GM21717 (cell line): Measurements from ENCODE around the gene IL20.
A peak's percentile ranks its signal among the peaks of the same experiment; 100 is the strongest.

ENCODE experiments used
- ATAC-seq: cut with Tn5 transposase; IDR thresholded peaks from one replicate; pipeline ENCODE4 v1.9.1; 2021; ENCODE audit warnings: mild to moderate bottlenecking, moderate library complexity; ENCODE audit not compliant: unreplicated experiment

The IL20 gene, protein sequence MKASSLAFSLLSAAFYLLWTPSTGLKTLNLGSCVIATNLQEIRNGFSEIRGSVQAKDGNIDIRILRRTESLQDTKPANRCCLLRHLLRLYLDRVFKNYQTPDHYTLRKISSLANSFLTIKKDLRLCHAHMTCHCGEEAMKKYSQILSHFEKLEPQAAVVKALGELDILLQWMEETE

DNA sequence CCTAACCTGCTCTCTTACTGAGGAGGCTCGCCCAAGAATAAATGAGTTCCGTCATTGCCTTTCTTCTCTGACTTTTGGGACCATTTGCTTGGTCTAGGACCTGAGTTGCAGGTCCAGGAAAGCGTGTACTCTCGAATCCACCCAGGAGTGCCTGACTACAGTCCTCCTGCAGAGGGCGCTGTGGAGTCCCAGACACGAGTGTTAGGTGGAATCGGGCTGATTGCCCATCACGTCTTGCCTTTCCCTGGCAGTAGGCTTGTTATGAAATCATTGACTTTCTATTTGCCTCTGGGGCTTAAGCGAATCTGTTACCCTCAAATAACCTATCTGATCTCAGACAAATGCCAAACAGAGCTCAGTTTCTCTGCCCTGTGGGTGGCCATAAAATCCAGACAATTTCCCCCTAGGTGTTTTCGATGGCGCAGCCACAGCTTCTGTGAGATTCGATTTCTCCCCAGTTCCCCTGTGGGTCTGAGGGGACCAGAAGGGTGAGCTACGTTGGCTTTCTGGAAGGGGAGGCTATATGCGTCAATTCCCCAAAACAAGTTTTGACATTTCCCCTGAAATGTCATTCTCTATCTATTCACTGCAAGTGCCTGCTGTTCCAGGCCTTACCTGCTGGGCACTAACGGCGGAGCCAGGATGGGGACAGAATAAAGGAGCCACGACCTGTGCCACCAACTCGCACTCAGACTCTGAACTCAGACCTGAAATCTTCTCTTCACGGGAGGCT, at the start of gene IL20:
Gene IL20 (plus strand): TSS at position 685 of the 733 bp plus-strand sequence. CDS start 230 bp downstream, outside the sequence.
- no peak for ATAC-seq

DNA sequence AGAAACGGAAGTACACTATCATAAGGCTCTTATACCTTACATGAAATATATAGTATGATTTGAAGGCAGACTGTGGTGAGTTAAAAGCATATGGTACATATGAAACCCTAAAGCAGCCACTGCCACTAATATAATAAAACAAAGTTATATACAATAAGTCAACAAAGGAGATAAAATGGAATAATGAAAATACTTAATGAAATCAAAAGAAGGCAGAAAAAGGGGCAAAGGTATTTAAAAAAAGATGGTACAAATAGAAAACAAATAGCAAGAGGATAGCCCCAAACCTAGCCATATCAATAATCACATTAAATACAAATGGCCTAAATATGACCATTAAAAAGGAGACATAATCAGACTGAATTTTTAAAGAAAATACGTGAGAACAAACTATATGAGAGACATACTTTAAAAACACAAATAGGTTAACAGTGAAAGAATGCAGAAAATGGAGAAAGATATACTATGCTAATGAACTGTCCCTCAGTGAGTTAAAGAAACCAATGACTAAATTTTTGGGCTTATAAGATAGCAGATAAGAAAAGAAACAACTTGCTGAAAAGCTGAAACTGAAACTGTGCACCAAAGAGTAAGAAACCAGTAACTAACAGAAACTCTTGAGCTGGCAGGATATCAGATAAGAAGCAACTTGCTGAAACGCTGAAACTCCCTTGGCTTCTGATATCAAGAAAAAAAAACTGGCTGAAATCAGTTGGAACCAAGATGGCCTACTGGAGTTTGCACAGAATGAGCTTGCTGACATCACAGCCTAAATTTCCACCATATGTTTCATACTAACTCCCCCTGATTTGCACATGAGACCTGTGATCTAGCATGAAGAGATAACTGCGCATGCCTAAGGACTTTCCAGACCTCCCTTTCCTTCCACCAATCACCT, 48.8 kb upstream of the IL20 start:
- peak; percentile 59 for ATAC-seq

DNA sequence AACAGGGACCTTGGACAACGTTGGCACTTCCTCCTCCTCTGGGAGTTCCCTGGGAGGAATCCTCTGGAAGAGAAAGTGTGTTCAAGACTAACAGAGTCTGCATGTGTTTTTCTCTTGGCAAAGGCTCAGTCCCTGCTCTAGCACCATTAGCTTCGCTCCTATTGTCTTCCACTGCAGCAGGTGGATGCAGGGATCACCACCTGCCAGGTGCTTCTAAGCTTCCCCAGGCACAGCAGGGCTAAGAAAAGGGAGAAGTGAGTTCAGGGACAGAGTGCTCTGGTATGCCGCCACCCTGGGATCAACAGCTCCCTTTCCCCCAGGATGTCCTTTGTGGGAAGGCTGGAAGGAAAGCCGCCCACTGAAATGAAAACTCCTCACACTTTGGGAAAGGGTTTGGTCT, 43.9 kb upstream of the IL20 start:
- no peak for ATAC-seq

GRCh38 chr1:206823727-206824126, 41.7 kb upstream of the IL20 start:
- ATAC-seq: no peak

DNA sequence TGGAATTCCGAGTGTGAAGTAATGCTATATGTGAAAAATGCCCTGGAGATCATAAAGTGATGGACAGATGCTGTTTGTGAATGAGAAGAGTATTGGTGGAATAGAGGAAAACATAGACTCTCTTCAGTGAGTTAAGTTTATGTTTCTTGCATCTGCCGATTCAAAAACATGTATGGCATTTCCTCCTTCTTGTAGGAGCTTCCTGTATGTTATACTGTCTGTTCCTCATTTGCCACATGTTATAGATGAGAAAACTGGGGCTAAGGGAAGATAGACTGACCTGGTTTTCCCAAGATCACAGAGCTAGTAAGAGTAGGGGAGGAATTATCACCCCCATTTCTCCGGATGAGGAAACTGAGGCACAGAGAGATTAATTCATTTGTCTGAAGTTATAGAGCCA, 41.1 kb upstream of the IL20 start:
- no peak for ATAC-seq

- no peak for ATAC-seq
These were observed 39.0 kb upstream of the IL20 start for GRCh38 chr1:206826394-206826793.

DNA sequence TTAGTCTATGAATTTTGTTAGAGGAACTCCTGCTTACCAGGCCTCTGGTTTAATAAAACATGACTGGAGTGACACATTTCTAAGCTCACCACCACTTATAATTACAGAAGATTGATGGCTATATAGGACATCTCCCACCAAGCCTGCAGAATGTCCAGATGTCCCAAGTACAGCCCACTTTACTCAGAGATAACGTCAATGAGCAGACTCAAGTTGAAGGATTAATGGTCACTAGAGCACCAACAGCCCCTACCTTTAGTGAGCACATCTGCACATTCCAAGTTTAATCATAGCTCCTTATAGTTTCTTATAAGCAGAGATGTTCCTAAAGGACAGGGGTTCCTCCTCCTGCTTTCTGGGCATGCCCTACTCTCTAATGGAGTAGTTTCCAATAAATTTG, 37.4 kb upstream of the IL20 start:
- no peak for ATAC-seq

GRCh38 chr1:206828765-206829164, 36.7 kb upstream of the IL20 start:
- ATAC-seq: no peak

DNA sequence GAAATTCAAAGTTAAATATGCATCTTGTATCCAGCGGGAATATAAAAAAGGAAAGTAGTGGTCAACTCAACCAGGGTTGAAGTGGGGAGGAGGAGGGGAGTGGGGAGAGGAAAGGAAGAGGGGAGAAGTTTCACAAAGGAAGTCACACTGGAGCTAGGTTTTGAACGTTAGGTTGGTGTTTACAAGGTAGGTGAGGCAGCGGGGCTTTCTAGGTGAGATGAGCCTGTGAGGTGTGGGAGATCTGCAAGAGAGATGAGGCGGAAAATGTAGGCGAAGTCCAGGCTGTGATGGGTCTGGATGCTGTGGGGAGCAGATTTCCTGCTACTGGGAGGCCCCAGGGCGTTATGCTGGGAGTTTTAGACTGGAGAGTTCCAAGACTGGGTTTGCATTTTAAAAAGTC, 36.1 kb upstream of the IL20 start:
- no peak for ATAC-seq

DNA sequence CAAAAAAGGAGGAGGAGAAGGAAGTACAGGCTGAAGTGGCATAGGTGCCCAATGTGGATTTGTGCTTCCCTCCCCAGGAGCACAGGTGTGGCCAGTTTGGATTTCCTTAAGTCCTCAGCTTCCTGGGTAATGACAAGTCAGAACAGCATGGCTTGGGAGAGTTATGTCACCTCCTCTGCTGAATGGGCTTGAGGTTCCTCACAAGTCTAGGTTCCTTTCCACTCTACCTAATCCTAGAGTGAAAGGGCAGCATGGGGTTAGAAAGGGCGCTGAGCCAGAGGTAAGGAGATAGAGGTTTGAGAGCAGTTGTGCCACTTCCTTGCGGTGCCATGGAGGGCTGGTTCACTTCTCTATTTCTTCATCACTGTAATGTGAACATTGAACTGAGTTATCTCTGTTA, 35.5 kb upstream of the IL20 start:
- ATAC-seq: no peak

DNA sequence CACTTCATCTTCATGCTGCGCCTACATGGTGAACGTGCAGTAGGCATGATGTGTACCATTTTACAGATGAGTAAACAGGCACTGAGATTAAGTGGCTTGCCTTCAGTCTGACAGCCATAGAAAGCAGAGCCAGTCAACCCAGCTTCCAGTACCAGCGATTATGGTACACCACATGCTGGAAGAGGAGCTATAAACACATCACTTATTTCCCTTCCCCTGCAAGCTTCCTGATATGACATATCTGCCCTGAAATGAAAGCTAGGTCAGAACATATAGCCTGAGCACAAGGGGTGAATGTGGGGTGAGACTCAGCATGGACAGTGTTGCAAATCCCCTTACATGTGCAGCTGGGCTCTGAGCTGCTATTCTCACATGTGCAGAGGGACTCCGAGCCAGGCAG, 33.8 kb upstream of the IL20 start:
- ATAC-seq: no peak

DNA sequence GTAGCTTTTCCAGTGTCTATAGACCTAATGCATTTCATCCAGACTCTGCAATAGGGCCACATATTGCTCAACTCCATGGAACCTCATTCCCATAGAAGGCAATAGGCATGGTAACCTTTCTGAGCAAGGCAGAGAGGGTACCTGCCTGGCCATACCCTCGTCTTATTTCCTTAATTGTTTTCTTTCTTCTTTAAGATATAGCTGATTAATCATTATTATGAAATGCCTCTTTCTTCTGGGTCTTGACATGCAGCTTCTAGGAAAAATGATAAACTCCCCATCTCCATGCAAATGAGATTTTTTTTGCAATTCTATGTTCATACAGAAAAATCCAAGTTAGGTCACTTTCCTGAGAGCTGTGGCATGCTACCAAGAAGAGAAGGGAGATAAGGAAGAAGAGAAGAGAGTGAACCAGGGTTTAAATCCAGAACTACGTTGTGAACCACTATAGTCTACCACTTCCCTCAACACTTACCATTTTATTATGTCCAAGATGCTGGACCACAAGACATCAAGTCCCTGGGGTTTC, 33.0 kb upstream of the IL20 start:
- no peak for ATAC-seq

- no peak for ATAC-seq
These were observed 32.2 kb upstream of the IL20 start for GRCh38 chr1:206833106-206833680.

- ATAC-seq: no peak
These were observed 31.6 kb upstream of the IL20 start for GRCh38 chr1:206833801-206834200.

- no peak for ATAC-seq
These were observed 31.2 kb upstream of the IL20 start for GRCh38 chr1:206834217-206834616.

DNA sequence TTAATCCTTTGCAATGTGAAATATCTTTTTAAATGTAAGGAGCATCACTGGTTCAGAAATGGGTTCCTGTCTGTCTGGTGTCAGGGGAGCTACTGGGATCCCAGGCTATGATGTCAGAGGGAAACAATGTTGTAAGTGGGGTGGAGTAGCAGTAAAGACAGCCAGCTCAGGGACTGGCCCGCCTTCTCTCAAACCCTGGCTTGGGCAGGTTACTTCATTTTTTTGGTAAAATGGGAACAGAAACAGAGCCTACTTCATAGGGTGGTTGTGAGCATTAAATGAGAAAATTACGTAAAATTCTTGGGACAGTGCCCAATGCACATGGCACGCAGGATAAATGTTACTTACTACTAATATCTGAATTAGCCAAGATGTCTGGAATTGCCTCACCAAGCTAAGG, 30.7 kb upstream of the IL20 start:
- ATAC-seq: no peak

DNA sequence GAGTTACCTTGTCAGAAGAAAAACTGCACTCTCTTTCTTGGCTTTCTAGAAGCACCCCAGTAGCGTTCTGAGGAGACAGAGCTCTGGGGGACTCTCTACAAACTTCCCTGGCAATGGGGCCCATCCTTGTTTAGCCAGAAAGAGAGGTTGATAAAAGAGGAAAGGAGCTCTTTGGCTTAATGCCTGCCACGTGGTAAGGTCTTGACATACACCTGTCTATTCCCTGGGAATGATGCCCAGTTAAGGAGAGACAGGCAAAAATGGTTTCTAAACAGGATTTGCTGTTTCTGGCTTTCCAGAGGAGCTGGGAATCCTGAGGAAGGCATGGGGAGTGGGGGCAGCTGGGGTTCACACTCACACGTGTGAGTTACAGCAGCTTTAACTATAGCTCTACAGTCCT, 30.2 kb upstream of the IL20 start:
- ATAC-seq: no peak

DNA sequence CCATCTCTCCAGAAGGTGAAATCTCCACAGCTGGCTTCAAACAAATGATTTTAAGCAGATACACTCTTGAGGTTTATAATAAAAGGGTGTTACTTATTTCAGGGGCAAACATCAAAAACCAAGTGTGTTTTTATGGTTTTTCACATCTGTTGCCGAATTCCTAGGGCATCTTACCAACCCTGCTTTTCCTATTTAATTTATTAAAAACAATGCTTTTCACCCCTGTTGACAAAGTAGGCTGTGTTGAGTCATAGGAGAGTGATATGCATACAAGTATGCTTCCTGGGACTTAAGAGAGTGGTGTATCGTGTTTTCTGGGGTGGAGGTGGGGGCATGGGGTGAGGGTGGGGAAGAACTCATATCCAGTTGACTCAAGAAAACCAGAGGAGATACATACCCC, 29.3 kb upstream of the IL20 start:
- ATAC-seq: no peak

DNA sequence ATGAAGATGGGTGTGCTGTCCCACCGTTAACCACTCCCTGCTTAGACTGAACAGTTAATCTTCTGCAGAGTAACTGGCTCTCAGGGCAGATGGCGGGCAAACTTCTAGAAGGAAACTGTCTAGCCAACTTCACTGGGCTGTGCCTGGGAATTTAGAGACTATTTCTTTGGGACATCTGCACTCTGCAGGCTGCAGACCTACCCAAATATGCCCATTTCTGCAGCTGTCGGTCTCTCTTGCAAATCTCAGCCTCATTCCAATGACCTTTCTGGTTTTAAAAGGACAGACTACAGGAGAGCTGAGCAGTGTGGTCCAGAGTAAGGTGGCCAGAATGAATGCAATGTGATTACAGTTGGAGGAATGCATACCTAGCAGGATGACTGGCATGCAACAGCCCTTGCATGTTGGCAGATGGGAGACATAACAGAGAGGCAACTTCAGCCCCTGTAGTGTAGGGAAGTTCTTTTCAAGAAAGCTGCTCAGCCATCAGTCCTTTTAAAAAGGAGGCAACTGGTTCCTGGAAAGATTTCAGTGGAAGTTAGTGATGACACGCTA, 26.3 kb upstream of the IL20 start:
- no peak for ATAC-seq

GRCh38 chr1:206839857-206840256, 25.6 kb upstream of the IL20 start:
- no peak for ATAC-seq
